ES-I3 (cell line): ENCODE measurements around the gene AUTS2.
"Not testable (repeated sequence)": the region's sequence is repeated elsewhere in the genome, so short reads cannot be mapped to it uniquely, and the experiment has no call there.

Experiments used
- H3K36me3 ChIP-seq: 2 replicates; pipeline ENCODE4 v1.6.1; 2013; ENCODE audit warnings: mild to moderate bottlenecking, low read length, control low read depth, moderate library complexity; ENCODE audit not compliant: insufficient read depth
- H3K4me1 ChIP-seq: 2 replicates; pipeline ENCODE4 v1.6.1; 2013; ENCODE audit warnings: mild to moderate bottlenecking, control low read depth, low read length; ENCODE audit not compliant: insufficient read depth
- H3K9ac ChIP-seq: 2 replicates; pipeline ENCODE4 v1.6.1; 2013; ENCODE audit warnings: low read depth, mild to moderate bottlenecking, low read length, moderate library complexity
- H3K9me3 ChIP-seq: 2 replicates; pipeline ENCODE4 v1.6.1; 2013; ENCODE audit warnings: mild to moderate bottlenecking, low read length, moderate library complexity; ENCODE audit not compliant: control insufficient read depth, insufficient read depth

The AUTS2 gene

GRCh38 chr7:70355198-70356020, 757.1 kb downstream of the AUTS2 start:
- no peaks in the 10 kb centered on the region for H3K9me3 ChIP-seq
- H3K36me3 ChIP-seq = no peaks in the 10 kb centered on the region
- H3K4me1 ChIP-seq = peaks cover 7% of the 10 kb centered on the region; the same call in 1 of the 2 replicates
- H3K9ac ChIP-seq = no peak overlapping the region

- Histone ChIP-seq H3K4me1 (peaks cover 7% of the 10 kb centered on the region; the same call in 1 of the 2 replicates), H3K36me3 (no peaks in the 10 kb centered on the region), H3K9me3 (no peaks in the 10 kb centered on the region), H3K9ac (no peak overlapping the region)
These were observed 758.0 kb downstream of the AUTS2 start for GRCh38 chr7:70356085-70356786.

GRCh38 chr7:70356787-70357328, 758.6 kb downstream of the AUTS2 start:
- Histone ChIP-seq H3K36me3 (no peaks in the 10 kb centered on the region), H3K9me3 (no peaks in the 10 kb centered on the region), H3K9ac (no peak overlapping the region), H3K4me1 (peaks cover 7% of the 10 kb centered on the region; the same call in 1 of the 2 replicates)

GRCh38 chr7:70360557-70360956, 762.3 kb downstream of the AUTS2 start:
- H3K9ac ChIP-seq = no peak overlapping the region
- H3K36me3 ChIP-seq = no peaks in the 10 kb centered on the region
- peaks cover 7% of the 10 kb centered on the region; the same call in 1 of the 2 replicates for H3K4me1 ChIP-seq
- no peaks in the 10 kb centered on the region for H3K9me3 ChIP-seq

GRCh38 chr7:70361821-70362220, 763.5 kb downstream of the AUTS2 start:
- H3K9me3 ChIP-seq = no peaks in the 10 kb centered on the region
- no peak overlapping the region for H3K9ac ChIP-seq
- H3K36me3 ChIP-seq = no peaks in the 10 kb centered on the region
- no peaks in the 10 kb centered on the region for H3K4me1 ChIP-seq

GRCh38 chr7:70364393-70364792, 766.1 kb downstream of the AUTS2 start:
- not testable (repeated sequence) for H3K9me3 ChIP-seq, H3K36me3 ChIP-seq, H3K9ac ChIP-seq, H3K4me1 ChIP-seq

- H3K36me3 ChIP-seq = no peaks in the 10 kb centered on the region
- no peak overlapping the region for H3K9ac ChIP-seq
- no peaks in the 10 kb centered on the region for H3K4me1 ChIP-seq
- H3K9me3 ChIP-seq = no peaks in the 10 kb centered on the region
These were observed 773.4 kb downstream of the AUTS2 start for GRCh38 chr7:70371652-70372051.

- H3K9ac ChIP-seq = no peak overlapping the region
- H3K9me3 ChIP-seq = no peaks in the 10 kb centered on the region
- no peaks in the 10 kb centered on the region for H3K4me1 ChIP-seq
- H3K36me3 ChIP-seq = no peaks in the 10 kb centered on the region
These were observed 774.7 kb downstream of the AUTS2 start for GRCh38 chr7:70372768-70373515.

GRCh38 chr7:70374772-70375533, 776.7 kb downstream of the AUTS2 start:
- no peak overlapping the region for H3K9ac ChIP-seq
- H3K36me3 ChIP-seq = no peaks in the 10 kb centered on the region
- H3K4me1 ChIP-seq = no peaks in the 10 kb centered on the region
- H3K9me3 ChIP-seq = no peaks in the 10 kb centered on the region

GRCh38 chr7:70376561-70377031, 778.3 kb downstream of the AUTS2 start:
- no peaks in the 10 kb centered on the region for H3K36me3 ChIP-seq
- H3K9me3 ChIP-seq = no peaks in the 10 kb centered on the region
- H3K4me1 ChIP-seq = no peaks in the 10 kb centered on the region
- H3K9ac ChIP-seq = no peak overlapping the region

- Histone ChIP-seq H3K36me3 (no peaks in the 10 kb centered on the region), H3K9ac (no peak overlapping the region), H3K9me3 (no peaks in the 10 kb centered on the region; the same call in 1 of the 2 replicates), H3K4me1 (no peaks in the 10 kb centered on the region)
These were observed 779.7 kb downstream of the AUTS2 start for GRCh38 chr7:70377957-70378356.

- Histone ChIP-seq H3K4me1 (no peaks in the 10 kb centered on the region), H3K36me3 (no peaks in the 10 kb centered on the region), H3K9me3 (no peaks in the 10 kb centered on the region; the same call in 1 of the 2 replicates), H3K9ac (no peak overlapping the region)
These were observed 780.9 kb downstream of the AUTS2 start for GRCh38 chr7:70379210-70379609.

- H3K9me3 ChIP-seq = no peaks in the 10 kb centered on the region; the same call in 1 of the 2 replicates
- H3K4me1 ChIP-seq = no peaks in the 10 kb centered on the region
- H3K36me3 ChIP-seq = no peaks in the 10 kb centered on the region
- H3K9ac ChIP-seq = no peak overlapping the region
These were observed 782.2 kb downstream of the AUTS2 start for GRCh38 chr7:70380421-70381015.
